ENCODE results near the gene KNL1. TPM values are rescaled to one million over a fixed set of nuclear protein-coding genes. Genes with fewer than 3 reads are reported as not detected.
"Not testable (repeated sequence)": the region's sequence is repeated elsewhere in the genome, so short reads cannot be mapped to it uniquely, and the experiment has no call there.

KNL1 gene
- total and polyA plus RNA-seq, 12 donors, result 0.13 to 7.9 (median 1.4) TPM

DNA sequence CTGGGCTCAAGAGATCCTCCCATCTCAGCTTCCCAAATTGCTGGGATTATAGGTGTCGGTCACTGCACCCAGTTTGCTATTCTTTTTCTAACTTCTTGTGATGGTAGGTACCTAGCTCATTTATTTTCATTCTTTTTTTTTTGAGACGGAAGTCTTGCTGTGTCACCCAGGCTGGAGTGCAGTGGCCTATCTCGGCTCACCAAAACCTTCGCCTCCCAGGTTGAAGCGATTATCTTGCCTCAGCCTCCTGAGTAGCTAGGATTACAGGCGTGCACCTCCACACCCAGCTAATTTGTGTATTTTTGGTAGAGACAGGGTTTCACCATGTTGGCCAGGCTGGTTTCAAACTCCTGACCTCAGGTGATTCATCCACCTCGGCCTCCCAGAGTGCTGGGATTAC is 70.9 kb downstream of the KNL1 start:
- no peak overlapping the region for H3K4me3 ChIP-seq
- intact Hi-C loops (cut with DNase I), result no loop called here

DNA sequence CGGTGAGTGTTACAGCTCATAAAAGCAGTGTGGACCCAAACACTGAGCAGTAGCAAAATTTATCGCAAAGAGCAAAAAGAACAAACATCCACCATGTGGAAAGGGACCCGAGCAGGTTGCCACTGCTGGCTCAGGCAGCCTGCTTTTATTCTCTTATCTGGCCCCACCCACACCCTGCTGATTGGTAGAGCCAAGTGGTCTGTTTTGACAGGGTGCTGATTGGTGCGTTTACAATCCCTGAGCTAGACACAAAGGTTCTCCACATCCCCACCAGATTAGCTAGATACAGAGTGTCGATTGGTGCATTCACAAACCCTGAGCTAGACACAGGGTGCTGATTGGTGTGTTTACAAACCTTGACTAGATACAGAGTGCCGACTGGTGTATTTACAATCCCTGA is 82.2 kb downstream of the KNL1 start:
- H3K4me3 ChIP-seq; DNase-seq; H3K9me3 ChIP-seq (replicated peaks in 1 of 3); H3K4me1 ChIP-seq (replicated peaks in 1 of 2); H3K36me3 ChIP-seq (replicated peaks in 1 of 2); H3K27ac ChIP-seq; H3K27me3 ChIP-seq; intact Hi-C loops (cut with DNase I): not testable (repeated sequence)
- 85 to 94% (median 91%) methylated on average over 4 to 6 of the region's 6 CpGs for WGBS, 4 donors

More for the DNA sequence above, 70.9 kb downstream of the KNL1 start:
- Histone ChIP-seq H3K27ac (no peak overlapping the region), H3K27me3 (no peaks in the 10 kb centered on the region), H3K9me3 (replicated peaks in 1 of 3) (no peaks in the 10 kb centered on the region), H3K36me3 (replicated peaks in 1 of 2) (no peaks in the 10 kb centered on the region), H3K4me1 (replicated peaks in 1 of 2) (no peaks in the 10 kb centered on the region)
- DNase-seq, result no peak
- TF ChIP-seq, protein P1, sequence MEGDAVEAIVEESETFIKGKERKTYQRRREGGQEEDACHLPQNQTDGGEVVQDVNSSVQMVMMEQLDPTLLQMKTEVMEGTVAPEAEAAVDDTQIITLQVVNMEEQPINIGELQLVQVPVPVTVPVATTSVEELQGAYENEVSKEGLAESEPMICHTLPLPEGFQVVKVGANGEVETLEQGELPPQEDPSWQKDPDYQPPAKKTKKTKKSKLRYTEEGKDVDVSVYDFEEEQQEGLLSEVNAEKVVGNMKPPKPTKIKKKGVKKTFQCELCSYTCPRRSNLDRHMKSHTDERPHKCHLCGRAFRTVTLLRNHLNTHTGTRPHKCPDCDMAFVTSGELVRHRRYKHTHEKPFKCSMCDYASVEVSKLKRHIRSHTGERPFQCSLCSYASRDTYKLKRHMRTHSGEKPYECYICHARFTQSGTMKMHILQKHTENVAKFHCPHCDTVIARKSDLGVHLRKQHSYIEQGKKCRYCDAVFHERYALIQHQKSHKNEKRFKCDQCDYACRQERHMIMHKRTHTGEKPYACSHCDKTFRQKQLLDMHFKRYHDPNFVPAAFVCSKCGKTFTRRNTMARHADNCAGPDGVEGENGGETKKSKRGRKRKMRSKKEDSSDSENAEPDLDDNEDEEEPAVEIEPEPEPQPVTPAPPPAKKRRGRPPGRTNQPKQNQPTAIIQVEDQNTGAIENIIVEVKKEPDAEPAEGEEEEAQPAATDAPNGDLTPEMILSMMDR (IDR thresholded peaks at IDR 0.05), result no peak
- no peak for TF ChIP-seq POLR2A (IDR thresholded peaks at IDR 0.05)
- WGBS, 4 donors, result 95 to 96% (median 95%) methylated on average over 7 of the region's 7 CpGs

DNA sequence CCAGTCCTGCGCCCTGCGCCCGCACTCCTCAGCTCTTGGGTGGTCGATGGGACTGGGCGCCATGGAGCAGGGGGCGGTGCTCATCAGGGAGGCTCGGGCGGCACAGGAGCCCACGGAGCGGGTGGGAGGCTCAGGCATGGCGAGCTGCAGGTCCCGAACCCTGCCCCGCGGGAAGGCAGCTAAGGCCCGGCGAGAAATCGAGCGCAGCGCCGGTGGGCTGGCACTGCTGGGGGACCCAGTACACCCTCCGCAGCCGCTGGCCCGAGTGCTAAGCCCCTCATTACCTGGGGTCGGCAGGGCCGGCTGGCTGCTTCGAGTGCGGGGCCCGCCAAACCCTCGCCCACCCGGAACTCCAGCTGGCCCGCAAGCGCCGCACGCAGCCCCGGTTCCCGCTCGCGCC is 82.9 kb downstream of the KNL1 start:
- DNase-seq; H3K9me3 ChIP-seq (replicated peaks in 1 of 3); intact Hi-C loops (cut with DNase I); H3K36me3 ChIP-seq (replicated peaks in 1 of 2); H3K27me3 ChIP-seq; H3K4me1 ChIP-seq (replicated peaks in 1 of 2); H3K27ac ChIP-seq; H3K4me3 ChIP-seq: not testable (repeated sequence)
- WGBS, 4 donors, result 92 to 93% (median 92%) methylated on average over 15 to 33 of the region's 38 CpGs; no CpG with 5 or more reads in 1 of the 4 donors

DNA sequence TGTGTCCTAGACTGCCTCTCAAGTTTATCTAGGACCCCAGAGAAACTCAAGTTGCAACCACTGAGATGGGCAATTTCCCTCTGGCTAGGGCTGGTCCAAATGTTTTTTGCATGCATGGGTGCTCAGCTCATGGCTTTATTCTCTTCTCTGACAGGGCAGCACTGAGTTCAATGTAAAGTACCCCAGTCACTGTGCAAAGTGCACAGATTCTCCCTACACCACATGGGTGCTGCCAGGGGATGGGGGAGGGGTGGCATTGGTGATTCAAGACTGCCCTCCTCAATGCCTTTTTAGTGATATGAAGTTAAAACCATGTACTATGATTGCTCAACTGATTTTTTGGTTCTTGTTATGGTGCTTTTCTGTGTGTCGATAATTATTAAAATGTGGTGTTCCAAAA is 86.1 kb downstream of the KNL1 start:
- intact Hi-C loops (cut with DNase I), result no loop called here
- Histone ChIP-seq H3K4me3 (no peak overlapping the region), H3K9me3 (replicated peaks in 1 of 3) (no peaks in the 10 kb centered on the region), H3K27me3 (no peaks in the 10 kb centered on the region), H3K4me1 (replicated peaks in 1 of 2) (no peaks in the 10 kb centered on the region), H3K36me3 (replicated peaks in 1 of 2) (no peaks in the 10 kb centered on the region), H3K27ac (no peak overlapping the region)
- whole genome bisulfite sequencing, 4 donors, result 92 to 95% (median 94%) methylated on average over 1 of the region's 1 CpG
- no peak for TF ChIP-seq POLR2A (IDR thresholded peaks at IDR 0.05)
- TF ChIP-seq, protein P1 (IDR thresholded peaks at IDR 0.05), result no peak
- no peak for DNase-seq

DNA sequence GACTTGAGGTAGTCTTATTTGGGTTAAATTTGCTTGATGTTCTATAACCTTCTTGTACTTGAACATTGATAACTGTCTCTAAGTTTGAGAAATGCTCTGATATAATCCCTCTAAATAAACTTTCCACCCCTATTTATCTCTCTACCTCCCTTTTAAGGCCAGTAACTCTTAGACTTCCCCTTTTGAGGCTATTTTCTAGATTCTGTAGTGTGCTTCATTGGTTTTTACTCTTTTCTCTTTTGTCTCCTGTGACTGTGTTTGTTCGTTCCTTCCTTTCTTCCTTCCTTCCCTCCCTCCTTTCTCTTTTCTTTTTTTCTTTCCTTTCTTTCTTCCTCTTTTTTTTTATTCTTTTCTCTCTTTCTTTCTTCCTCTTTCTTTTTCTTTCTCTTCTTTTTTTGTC is 86.9 kb downstream of the KNL1 start:
- 59 to 95% (median 61%) methylated on average over 1 of the region's 1 CpG for WGBS, 4 donors
- not testable (repeated sequence) for DNase-seq; H3K9me3 ChIP-seq (replicated peaks in 1 of 3)

DNA sequence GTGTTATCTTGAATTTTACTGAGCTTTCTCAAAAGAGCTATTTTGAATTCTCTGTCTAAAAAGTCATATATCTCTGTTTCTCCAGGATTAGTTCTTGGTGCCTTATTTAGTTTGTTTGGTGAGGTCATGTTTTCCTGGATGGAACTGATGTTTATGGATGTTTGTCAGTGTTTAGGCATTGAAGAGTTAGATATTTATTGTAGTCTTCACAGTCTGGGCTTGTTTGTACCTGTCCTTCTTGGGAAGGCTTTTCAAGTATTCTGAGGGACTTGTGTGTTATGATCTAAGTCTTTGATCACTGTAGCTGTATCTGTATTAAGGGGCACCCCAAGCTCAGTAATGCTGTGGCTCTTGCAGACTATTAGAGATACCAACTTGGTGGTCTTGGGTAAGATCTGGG is 90.3 kb downstream of the KNL1 start:
- DNase-seq, result no peak
- no peaks in the 10 kb centered on the region for H3K4me1 ChIP-seq (replicated peaks in 1 of 2)
- no peak for TF ChIP-seq POLR2A (IDR thresholded peaks at IDR 0.05)
- TF ChIP-seq, protein P1 (IDR thresholded peaks at IDR 0.05), result no peak
- intact Hi-C loops (cut with DNase I), result no loop called here
- no peaks in the 10 kb centered on the region for H3K27me3 ChIP-seq
- no peak overlapping the region for H3K27ac ChIP-seq
- no peaks in the 10 kb centered on the region for H3K9me3 ChIP-seq (replicated peaks in 1 of 3)
- no peaks in the 10 kb centered on the region for H3K36me3 ChIP-seq (replicated peaks in 1 of 2)
- H3K4me3 ChIP-seq, result no peak overlapping the region

More for the DNA sequence above, 86.9 kb downstream of the KNL1 start:
- H3K4me3 ChIP-seq; H3K27ac ChIP-seq; intact Hi-C loops (cut with DNase I); H3K27me3 ChIP-seq; H3K4me1 ChIP-seq (replicated peaks in 1 of 2); H3K36me3 ChIP-seq (replicated peaks in 1 of 2): not testable (repeated sequence)
